ENCODE results near the gene HEXA.
A peak's percentile ranks its signal among the peaks of the same experiment; 100 is the strongest.

HEXA gene

GRCh38 chr15:72319360-72319984 lies 56.3 kb downstream of the HEXA start:
- DNase-seq (ENCODE audit: low spot score) = peak; percentile 63

GRCh38 chr15:72318408-72318942 lies 57.3 kb downstream of the HEXA start:
- DNase-seq (ENCODE audit: low spot score) = no peak

GRCh38 chr15:72315706-72316370 lies 60.0 kb downstream of the HEXA start:
- no peak for DNase-seq (ENCODE audit: low spot score)

- DNase-seq (ENCODE audit: low spot score) = no peak
Measured at GRCh38 chr15:72313881-72314280, 61.9 kb downstream of the HEXA start.

- DNase-seq (ENCODE audit: low spot score) = no peak
Measured at GRCh38 chr15:72313448-72313840, 62.4 kb downstream of the HEXA start.

- DNase-seq (ENCODE audit: low spot score) = peak; percentile 84
Measured at GRCh38 chr15:72312605-72313447, 63.0 kb downstream of the HEXA start.

- no peak for DNase-seq (ENCODE audit: low spot score)
Measured at GRCh38 chr15:72307026-72307425, 68.8 kb downstream of the HEXA start.

- no peak for DNase-seq (ENCODE audit: low spot score)
Measured at GRCh38 chr15:72306211-72306785, 69.5 kb downstream of the HEXA start.

GRCh38 chr15:72304596-72304995 lies 71.2 kb downstream of the HEXA start:
- DNase-seq (ENCODE audit: low spot score) = no peak

- DNase-seq (ENCODE audit: low spot score) = no peak
Measured at GRCh38 chr15:72302955-72303354, 72.9 kb downstream of the HEXA start.

All from germinal center (tissue), 1 donor.